Chondrocyte (in vitro differentiated cells): ENCODE data around the gene PDPR. TPM values are rescaled to one million over a fixed set of nuclear protein-coding genes. Genes with fewer than 3 reads are reported as not detected.
"Not testable (repeated sequence)": the region's sequence is repeated elsewhere in the genome, so short reads cannot be mapped to it uniquely, and the experiment has no call there.

Source experiments
- DNase-seq: peaks from one replicate; pipeline ENCODE4 v3.0.0; 2021; ENCODE audit warnings: mixed read lengths, low spot score
- H3K27ac Mint-ChIP-seq: one replicate; pipeline ENCODE4 v1.8.0; 2021; ENCODE audit warnings: mild to moderate bottlenecking, moderate library complexity, mixed read lengths; ENCODE audit not compliant: unreplicated experiment
- H3K27me3 Mint-ChIP-seq: 2 replicates; pipeline ENCODE4 v1.8.0; 2021; ENCODE audit warnings: low read depth, mixed read lengths
- H3K36me3 Mint-ChIP-seq: 2 replicates; pipeline ENCODE4 v1.8.0; 2021; ENCODE audit warnings: low read depth, mixed read lengths
- H3K4me1 Mint-ChIP-seq: 2 replicates; pipeline ENCODE4 v1.8.0; 2021; ENCODE audit warnings: low read depth, mild to moderate bottlenecking, mixed read lengths
- H3K4me3 Mint-ChIP-seq: one replicate; pipeline ENCODE4 v1.8.0; 2021; ENCODE audit warnings: mild to moderate bottlenecking, moderate library complexity, mixed read lengths; ENCODE audit not compliant: unreplicated experiment
- H3K9me3 Mint-ChIP-seq: 2 replicates; pipeline ENCODE4 v1.8.0; 2021; ENCODE audit warnings: low read depth, mixed read lengths
- long read RNA-seq: library from polyadenylated mRNA; stranded (forward); transcript quantifications from one replicate; pipeline ENCODE4 v2.0.0, GENCODE V29; 2021
- total RNA-seq: library from RNA; stranded (reverse); gene quantifications from 3 replicates; pipeline ENCODE4 v1.2.1, GENCODE V29; 2021
- TF ChIP-seq, protein P1 (sequence below): fragments of 200-600 bp; sonication (generic); IDR thresholded peaks from 2 replicates; pipeline ENCODE4 v1.5.0; 2021; ENCODE audit warnings: antibody characterized with exemption, mild to moderate bottlenecking, moderate library complexity

The PDPR gene
- total RNA-seq, result 22.8 to 29.2 TPM (median 23.7 TPM) in 3 replicates
- long read RNA-seq, full-length matches to known transcripts, result 2 of 16 reads
- long read RNA-seq, partial matches to known transcripts, result 1 of 16 reads
- long read RNA-seq, other reads (novel, unspliced or antisense), result 13 of 16 reads

DNA sequence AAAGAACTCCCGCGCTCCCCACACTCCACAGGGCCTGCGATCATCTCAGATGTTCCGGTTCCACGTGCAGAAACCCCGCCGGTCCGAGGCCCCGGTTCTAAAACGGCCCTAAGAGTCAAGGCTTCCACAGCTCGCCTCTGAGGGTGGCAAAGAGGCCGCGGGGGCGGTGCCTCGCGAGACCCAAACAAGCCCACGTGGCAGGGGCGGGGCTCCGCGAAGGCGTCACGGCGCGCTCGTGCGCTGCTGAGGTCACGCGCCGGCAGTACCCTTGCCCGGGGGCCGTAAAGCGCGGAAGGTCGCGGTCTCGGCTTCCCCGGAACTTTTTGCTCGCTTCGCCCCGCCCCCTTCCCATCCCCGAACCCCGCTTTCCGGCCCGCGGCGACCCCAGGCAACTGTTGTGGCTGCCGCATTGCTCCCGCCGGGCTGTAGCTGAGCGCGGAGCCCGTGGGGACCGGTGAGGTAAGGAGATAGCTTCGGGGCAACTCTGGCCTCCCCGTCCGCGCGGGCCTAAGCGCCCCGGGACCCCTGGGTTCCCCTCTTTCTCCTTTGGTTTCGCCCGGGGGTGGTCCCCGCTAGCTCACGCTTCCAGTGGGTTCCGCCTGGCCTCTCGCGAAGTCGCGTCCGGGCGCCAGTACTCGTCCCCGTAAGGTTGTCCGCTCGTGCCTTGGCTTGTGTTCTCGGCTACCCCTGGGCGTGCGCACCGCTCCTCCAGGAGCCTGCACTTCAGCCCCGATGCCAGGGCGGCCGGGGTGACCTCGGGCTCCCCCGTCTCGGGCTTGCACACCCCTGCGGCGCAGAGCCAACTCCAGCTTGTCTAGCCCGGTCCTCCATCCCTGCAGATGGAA is at the start of gene PDPR:
PDPR (plus strand) TSS at position 351 of the 845 bp plus-strand sequence. CDS start 6,161 bp downstream, outside the sequence.
- not testable (repeated sequence) for H3K9me3 Mint-ChIP-seq, H3K27me3 Mint-ChIP-seq, H3K36me3 Mint-ChIP-seq
- peaks cover 29% of the 10 kb centered on the region for H3K4me1 Mint-ChIP-seq
- H3K4me3 Mint-ChIP-seq, result peak within 1 kb of the TSS; percentile 82
- H3K27ac Mint-ChIP-seq, result peak within 1 kb of the TSS; percentile 91
- DNase-seq, result peak; percentile 96

DNA sequence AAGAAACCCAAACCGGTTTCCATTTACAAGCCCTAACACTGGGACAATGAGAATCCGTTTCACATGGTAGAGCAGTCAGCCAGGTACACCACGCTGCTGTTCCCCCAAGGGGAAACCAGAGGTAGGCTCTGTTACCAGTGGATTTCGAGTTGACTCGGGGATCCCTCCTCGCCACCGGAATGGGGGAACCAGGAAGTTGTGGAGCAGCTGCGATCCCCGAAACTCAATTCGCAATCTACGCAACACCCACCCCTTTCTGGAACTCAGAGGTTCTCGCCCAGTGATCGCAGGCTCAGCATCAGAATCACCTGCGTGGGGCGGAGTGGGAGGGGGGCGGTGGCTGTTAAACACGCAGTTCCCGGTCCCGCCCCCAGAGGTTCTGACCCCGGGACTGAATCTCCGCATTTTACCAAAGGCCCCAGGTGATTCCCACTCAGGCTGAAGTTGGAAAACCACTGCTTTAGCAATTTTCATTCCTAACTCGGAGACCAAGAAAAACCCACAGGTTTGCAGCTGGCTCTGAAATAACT is 49.2 kb upstream of the PDPR start:
- Mint-ChIP-seq H3K27ac (peak overlapping the region; percentile 70), H3K4me1 (peaks cover 22% of the 10 kb centered on the region), H3K4me3 (peak overlapping the region; percentile 80)
- not testable (repeated sequence) for H3K36me3 Mint-ChIP-seq, H3K9me3 Mint-ChIP-seq, H3K27me3 Mint-ChIP-seq, DNase-seq

DNA sequence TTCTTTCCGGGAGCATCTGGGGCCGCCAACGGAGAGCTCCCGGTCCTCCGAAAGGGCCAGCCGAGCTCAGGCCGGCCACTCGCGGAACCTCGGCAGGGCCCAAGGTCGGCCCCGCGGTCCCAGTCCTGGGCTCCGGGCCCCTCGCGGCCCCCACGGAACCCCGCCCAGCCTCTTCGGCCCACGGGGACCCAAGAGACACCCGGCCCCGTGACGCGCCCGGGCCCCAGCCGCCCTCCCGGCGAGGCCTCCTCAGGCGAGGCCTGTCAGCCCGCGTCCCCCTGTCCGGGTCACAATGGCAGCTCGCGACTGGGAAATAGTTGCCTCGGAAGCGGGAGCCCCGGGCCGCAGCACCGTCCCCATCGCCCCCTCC is 48.8 kb upstream of the PDPR start:
- Mint-ChIP-seq H3K4me1 (peaks cover 22% of the 10 kb centered on the region), H3K27ac (peak overlapping the region; percentile 86), H3K4me3 (peak overlapping the region; percentile 82)
- not testable (repeated sequence) for H3K36me3 Mint-ChIP-seq, DNase-seq, H3K9me3 Mint-ChIP-seq, H3K27me3 Mint-ChIP-seq

DNA sequence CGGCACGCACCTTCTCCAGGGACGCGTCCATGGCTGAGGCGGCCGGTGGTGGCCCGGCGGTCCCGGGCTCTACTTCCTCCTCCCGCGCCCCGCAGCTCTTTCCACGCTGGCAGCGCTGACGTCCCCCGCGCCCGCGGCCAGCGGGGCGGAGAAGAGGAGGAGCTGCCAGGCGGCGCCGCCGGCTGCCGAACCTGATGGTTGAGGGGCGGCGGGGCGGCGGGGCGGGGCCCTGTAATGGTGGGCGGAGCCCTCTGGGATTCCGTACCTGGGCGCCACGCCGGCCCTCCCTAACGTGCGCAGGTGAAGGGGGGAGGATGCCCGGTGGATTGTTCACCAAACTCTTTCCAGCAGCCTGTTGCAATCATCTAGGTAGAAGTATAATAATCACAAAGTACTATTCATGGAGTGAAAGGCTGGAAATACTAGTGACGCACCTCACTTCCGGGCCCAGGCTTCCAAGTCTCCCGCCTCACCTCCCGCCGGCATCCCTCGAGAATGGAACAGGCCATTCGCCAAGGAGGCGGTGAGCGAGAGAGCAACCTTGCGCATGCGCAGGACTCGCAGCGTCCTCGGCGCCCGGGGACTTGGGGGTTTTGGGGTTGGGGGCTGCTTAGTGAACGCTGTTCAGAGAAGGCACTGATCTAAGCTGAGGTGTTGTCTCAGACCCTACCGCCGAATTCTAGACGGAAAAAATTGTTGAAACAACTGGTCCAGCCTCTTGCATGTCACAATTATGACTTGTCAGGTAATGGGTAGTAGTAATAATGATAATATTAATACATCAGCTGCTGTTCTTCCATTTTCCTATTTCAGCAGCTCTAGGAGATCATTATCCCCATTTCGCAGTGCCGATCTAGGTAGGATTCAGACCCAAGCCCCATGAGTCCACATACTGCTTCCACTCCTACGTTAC is 48.1 kb upstream of the PDPR start:
- H3K27me3 Mint-ChIP-seq, H3K9me3 Mint-ChIP-seq, H3K36me3 Mint-ChIP-seq: not testable (repeated sequence)
- peak; percentile 92 for DNase-seq
- Mint-ChIP-seq H3K4me3 (peak overlapping the region; percentile 82), H3K27ac (peak overlapping the region; percentile 86), H3K4me1 (peaks cover 20% of the 10 kb centered on the region)
- TF ChIP-seq, protein P1, sequence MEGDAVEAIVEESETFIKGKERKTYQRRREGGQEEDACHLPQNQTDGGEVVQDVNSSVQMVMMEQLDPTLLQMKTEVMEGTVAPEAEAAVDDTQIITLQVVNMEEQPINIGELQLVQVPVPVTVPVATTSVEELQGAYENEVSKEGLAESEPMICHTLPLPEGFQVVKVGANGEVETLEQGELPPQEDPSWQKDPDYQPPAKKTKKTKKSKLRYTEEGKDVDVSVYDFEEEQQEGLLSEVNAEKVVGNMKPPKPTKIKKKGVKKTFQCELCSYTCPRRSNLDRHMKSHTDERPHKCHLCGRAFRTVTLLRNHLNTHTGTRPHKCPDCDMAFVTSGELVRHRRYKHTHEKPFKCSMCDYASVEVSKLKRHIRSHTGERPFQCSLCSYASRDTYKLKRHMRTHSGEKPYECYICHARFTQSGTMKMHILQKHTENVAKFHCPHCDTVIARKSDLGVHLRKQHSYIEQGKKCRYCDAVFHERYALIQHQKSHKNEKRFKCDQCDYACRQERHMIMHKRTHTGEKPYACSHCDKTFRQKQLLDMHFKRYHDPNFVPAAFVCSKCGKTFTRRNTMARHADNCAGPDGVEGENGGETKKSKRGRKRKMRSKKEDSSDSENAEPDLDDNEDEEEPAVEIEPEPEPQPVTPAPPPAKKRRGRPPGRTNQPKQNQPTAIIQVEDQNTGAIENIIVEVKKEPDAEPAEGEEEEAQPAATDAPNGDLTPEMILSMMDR, result peak; percentile 27

DNA sequence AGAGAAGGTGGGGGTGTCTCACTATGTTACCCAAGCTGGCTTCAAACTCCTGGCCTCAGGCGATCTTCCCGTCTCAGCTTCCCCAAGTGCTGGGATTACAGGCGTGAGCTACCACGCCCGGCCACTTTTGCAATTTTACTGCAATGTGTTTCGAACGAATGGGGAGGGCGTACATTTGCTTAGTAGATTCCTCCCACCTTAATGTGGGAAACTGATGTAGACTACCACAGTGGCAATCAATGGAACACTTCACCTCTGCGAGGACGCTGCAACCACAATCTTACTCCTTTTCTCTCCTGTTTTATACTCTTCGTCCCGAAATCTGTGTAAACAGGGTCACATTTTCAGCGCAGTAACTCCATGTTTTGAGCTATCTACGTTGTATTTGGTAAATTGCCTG is 47.4 kb upstream of the PDPR start:
- H3K36me3 Mint-ChIP-seq, result not testable (repeated sequence)

DNA sequence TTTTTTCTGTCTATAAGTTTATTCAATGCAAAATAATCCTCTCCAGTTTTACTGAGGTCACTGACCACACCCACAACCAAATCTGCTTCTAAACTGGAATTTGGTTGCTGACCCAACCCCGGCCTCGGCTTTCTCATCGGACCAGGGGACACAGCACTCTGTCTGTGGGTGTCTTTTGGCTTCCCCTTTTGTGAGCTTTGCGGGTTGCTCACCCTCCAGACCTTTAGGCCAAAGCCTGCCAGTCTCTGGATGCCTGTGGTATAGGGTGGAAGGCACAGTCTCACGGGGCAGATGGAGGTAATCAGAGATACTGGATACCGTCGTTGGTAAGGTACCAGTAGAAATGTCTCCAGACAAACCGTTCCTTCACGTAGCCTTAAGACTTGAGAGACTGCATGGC is 35.1 kb upstream of the PDPR start:
- not testable (repeated sequence) for H3K9me3 Mint-ChIP-seq, DNase-seq, H3K4me1 Mint-ChIP-seq, H3K27ac Mint-ChIP-seq, H3K4me3 Mint-ChIP-seq, H3K27me3 Mint-ChIP-seq, H3K36me3 Mint-ChIP-seq

More for the DNA sequence above, 47.4 kb upstream of the PDPR start:
- not testable (repeated sequence) for H3K9me3 Mint-ChIP-seq, DNase-seq, H3K27ac Mint-ChIP-seq, H3K27me3 Mint-ChIP-seq
- peak overlapping the region; percentile 58 for H3K4me3 Mint-ChIP-seq
- H3K4me1 Mint-ChIP-seq, result peaks cover 18% of the 10 kb centered on the region

DNA sequence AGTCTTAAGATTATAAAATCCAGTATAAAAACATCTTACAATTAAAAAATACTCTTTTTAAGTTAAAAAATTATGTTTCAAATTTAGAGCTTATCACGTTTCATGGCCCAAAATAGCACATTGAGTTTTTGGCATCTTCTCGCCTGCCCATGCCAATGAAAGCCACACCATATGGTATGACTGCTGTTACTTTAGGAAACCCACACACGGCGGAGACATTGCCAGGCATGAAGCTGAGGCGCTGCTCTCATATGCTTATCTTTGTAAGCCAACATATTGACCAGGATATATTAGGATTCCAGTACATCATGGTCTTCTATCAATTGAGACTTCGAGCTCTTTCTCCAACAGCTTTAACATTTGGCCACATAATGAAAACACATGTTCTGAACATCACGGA is 32.9 kb upstream of the PDPR start:
- DNase-seq, H3K27me3 Mint-ChIP-seq, H3K4me3 Mint-ChIP-seq, H3K36me3 Mint-ChIP-seq, H3K27ac Mint-ChIP-seq, H3K9me3 Mint-ChIP-seq, H3K4me1 Mint-ChIP-seq: not testable (repeated sequence)

DNA sequence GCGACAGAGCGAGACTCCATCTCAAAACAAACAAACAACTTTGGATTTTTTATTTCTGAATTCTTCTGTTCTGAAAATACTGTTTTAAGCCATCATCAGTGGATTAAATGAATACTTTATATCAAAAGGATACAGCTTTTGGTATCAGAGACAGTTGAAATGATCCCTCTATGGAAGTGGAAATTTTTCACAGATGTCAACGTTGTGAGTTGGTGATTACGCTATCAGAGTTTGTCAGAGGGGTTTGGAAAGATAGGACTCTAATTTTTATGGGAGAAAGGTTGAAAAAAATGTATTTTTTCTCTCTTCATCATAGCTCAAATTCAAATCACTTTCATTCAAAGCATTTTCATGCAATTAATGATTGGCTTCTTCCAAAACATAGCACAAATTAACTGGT is 30.2 kb upstream of the PDPR start:
- DNase-seq, H3K9me3 Mint-ChIP-seq, H3K27me3 Mint-ChIP-seq, H3K36me3 Mint-ChIP-seq, H3K4me3 Mint-ChIP-seq, H3K27ac Mint-ChIP-seq, H3K4me1 Mint-ChIP-seq: not testable (repeated sequence)

DNA sequence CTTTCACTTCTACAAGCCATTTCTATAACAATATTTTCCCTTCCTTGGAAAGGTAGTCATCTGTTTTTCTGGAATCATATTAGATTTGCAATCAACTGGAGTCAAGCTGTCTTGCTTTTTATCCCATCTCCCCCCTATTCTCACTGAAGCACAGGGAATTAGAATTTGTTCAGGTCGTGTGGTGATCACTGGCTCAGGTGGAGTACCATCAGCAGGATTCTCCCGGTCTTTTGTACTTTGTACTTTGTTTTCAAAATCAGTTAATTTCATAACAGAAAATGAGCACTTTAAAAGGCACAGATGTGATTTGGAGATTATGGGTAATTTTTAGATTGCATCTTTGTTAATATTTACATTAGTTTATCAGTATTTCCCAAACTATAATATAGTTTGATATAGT is 26.0 kb upstream of the PDPR start:
- not testable (repeated sequence) for H3K36me3 Mint-ChIP-seq, H3K4me3 Mint-ChIP-seq, H3K9me3 Mint-ChIP-seq, DNase-seq, H3K27me3 Mint-ChIP-seq, H3K4me1 Mint-ChIP-seq, H3K27ac Mint-ChIP-seq

DNA sequence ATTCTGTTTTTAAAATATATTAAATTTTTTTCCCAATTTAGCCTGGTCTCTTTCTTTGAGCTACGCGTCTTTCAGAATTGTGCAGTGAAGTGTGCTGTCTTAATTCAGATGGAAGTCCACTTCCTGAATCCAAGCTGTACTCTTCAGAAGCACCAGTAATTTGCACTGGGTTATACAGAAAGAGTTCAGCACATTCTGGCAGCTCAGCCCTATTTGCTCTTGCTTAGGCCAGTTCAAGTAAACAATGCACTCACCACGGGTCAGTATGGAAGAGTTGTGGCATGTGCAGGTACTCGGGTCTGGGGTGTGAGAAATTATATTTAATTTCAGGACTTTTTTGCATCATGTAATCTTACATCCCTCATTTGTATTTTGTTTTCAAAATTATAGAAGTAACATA is 25.3 kb upstream of the PDPR start:
- H3K36me3 Mint-ChIP-seq, H3K27ac Mint-ChIP-seq, DNase-seq, H3K4me3 Mint-ChIP-seq, H3K4me1 Mint-ChIP-seq, H3K9me3 Mint-ChIP-seq, H3K27me3 Mint-ChIP-seq: not testable (repeated sequence)

DNA sequence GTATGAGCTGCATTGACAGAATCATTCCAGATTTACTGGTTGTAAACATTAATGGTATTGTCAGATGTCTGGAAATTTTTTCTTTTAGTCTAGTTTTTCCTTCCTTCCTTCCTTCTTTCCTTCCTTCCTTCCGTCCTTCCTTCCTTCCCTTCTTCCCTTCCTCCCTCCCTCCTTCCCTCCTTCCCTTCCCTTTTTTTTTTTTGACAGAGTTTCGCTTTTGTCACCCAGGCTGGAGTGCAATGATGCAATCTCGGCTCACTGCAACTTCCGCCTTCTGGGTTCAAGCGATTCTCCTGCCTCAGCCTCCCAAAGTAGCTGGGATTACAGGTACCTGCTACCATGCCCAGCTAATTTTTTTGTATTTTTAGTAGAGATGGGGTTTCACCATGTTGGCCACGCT is 24.8 kb upstream of the PDPR start:
- not testable (repeated sequence) for DNase-seq, H3K36me3 Mint-ChIP-seq, H3K4me1 Mint-ChIP-seq

More for the DNA sequence above, 24.8 kb upstream of the PDPR start:
- H3K9me3 Mint-ChIP-seq, H3K4me3 Mint-ChIP-seq, H3K27ac Mint-ChIP-seq, H3K27me3 Mint-ChIP-seq: not testable (repeated sequence)
